GM19240 (cell line): ENCODE results near the gene LIX1L.

Experiments
- DNase-seq: peaks from one replicate; pipeline ENCODE4 v3.0.0; 2011; ENCODE audit warnings: low spot score; ENCODE audit not compliant: insufficient read length

The LIX1L gene

GRCh38 chr1:145897969-145898368 is 59.8 kb downstream of the LIX1L start:
- no peak for DNase-seq

GRCh38 chr1:145895471-145895870 is 62.3 kb downstream of the LIX1L start:
- no peak for DNase-seq

GRCh38 chr1:145893306-145894055 is 64.3 kb downstream of the LIX1L start:
- no peak for DNase-seq

- no peak for DNase-seq
These were observed 65.2 kb downstream of the LIX1L start for GRCh38 chr1:145892486-145893087.

- peak; percentile 74 for DNase-seq
These were observed 66.0 kb downstream of the LIX1L start for GRCh38 chr1:145891587-145892485.

GRCh38 chr1:145891143-145891542 is 66.7 kb downstream of the LIX1L start:
- no peak for DNase-seq

GRCh38 chr1:145889722-145890121 is 68.1 kb downstream of the LIX1L start:
- DNase-seq = no peak

GRCh38 chr1:145887631-145888030 is 70.2 kb downstream of the LIX1L start:
- no peak for DNase-seq

- no peak for DNase-seq
These were observed 71.0 kb downstream of the LIX1L start for GRCh38 chr1:145886816-145887215.

GRCh38 chr1:145886390-145886789 is 71.4 kb downstream of the LIX1L start:
- no peak for DNase-seq

- peak; percentile 98 for DNase-seq
These were observed 72.0 kb downstream of the LIX1L start, which contains the start of gene ANKRD35 for GRCh38 chr1:145885738-145886287. TSS of gene ANKRD35 (minus strand) at chr1:145885866. CDS start at chr1:145885758, 108 bp downstream.

- no peak for DNase-seq
These were observed 73.1 kb downstream of the LIX1L start for GRCh38 chr1:145884675-145885074.
